ENCODE results near the gene BOLA2.
"Not testable (repeated sequence)": the region's sequence is repeated elsewhere in the genome, so short reads cannot be mapped to it uniquely, and the experiment has no call there.

GRCh38 chr16:29425390-29425789, 28.8 kb downstream of the BOLA2 start:
- TF ChIP-seq CTCF, EZH2 (IDR thresholded peaks at IDR 0.05): not testable (repeated sequence)
